ENCODE measurements around the gene LSR.
A peak's percentile ranks its signal among the peaks of the same experiment; 100 is the strongest.
"Not testable (repeated sequence)": the region's sequence is repeated elsewhere in the genome, so short reads cannot be mapped to it uniquely, and the experiment has no call there.

LSR gene

DNA sequence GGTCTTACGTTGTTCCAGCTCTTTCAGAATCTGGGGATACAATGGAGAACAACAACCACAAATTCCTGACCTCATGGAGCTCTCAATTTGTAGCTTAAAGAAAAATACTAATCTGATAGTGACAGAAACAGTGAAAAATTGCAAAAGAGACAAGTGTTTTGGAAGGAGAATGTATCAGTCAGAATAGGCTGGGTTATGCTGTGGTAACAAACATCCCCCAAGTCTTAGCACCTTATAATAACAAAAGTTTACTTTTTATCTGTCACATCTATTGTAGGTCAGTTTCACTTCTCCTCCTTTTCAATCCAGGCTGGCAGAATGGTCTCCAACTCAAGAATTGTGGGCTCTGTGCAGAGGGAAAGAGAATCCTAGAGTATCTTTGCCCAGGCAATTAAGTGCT, 29.8 kb upstream of the LSR start:
- no peak for DNase-seq

DNA sequence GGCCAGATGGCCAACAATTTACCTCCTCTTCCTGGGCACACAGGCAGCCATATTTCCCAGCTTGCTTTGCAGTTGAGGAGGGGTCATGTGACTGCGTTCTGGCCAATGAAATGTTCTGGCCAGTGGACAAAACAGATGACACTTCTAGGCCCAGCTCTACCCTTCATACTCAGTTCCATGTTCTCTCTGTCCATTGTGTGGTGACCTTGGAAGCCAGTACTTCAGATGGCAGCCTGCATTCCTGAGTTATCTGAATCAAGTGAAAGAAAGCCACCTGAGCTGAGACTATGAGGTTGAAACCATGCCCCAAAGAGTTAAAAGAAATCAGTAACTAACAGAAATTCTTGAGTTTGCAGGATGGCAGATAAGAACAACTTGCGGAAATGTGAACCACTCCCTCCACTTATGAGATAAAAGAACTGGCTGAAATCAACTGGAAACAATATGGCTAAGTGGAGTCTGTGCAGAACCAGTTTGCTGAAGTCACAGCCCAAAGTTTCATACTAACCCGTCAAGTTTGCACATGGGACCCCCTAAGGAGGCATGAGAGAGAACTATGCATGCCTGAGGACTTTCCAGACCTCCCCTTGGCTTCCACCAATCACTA, 28.4 kb upstream of the LSR start:
- DNase-seq = no peak

GRCh38 chr19:35220973-35221590, 27.7 kb upstream of the LSR start:
- DNase-seq = not testable (repeated sequence)

DNA sequence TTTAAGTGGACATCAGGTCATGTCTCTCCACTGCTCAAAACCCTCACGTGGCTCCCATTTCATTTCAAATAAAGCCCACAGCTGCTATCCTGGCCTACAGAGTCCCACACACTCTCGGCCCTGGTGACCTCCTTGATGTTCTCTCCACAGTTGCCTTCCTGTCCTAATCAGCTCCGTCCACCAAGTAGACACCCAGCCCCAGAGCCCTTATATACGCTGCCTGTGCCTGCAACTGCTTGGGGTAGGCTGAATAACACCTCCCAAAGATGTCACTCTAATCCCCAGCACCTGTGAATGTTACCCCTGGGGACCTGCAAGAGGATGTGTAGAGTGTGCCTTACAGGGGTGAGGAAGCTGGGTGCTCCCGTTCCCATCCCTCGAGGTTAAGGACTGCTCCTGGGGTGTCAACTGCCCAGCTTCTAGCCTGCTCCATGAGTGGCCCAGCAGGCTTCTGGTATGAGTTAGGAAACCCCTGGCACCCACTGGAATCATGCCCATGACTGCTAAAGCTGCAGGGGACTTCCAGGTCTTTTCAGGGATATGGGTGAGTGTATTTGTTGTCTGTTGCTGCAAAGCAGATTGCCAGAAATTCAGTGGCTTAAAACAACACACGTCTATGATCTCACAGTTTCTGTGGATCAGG, 26.3 kb upstream of the LSR start:
- no peak for DNase-seq

GRCh38 chr19:35223084-35223790, 25.6 kb upstream of the LSR start:
- no peak for DNase-seq

DNA sequence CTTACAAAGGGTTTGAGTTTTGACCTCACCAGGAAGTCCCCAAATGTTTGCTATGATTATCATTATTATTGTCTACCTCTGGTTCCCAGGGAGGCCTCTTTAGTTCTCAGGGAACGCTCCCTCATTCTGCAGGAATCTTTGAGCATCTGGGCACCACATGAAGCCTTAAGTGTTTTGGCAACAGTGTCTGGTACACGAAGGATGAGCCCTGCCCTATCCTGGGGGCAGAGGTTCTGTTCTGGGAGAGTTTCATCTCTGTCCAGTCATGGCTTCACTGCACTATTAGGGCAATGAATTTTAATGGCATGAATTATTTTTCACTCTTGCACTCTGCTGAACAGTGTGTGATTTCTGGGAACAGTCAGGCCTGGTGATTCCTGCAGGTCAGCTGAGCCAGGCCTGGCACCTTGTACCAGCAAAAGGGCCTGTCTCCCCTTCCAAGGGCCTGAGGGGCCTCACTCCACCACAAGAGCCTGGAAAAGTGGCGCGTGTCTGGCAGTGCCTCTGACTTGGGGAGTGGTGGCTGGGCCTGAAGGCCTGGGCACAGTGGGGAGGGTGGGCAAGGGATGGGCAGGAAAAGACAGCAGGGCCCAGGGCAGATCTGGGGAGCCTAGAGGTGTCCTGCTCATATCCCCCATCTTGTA, 24.8 kb upstream of the LSR start:
- no peak for DNase-seq

DNA sequence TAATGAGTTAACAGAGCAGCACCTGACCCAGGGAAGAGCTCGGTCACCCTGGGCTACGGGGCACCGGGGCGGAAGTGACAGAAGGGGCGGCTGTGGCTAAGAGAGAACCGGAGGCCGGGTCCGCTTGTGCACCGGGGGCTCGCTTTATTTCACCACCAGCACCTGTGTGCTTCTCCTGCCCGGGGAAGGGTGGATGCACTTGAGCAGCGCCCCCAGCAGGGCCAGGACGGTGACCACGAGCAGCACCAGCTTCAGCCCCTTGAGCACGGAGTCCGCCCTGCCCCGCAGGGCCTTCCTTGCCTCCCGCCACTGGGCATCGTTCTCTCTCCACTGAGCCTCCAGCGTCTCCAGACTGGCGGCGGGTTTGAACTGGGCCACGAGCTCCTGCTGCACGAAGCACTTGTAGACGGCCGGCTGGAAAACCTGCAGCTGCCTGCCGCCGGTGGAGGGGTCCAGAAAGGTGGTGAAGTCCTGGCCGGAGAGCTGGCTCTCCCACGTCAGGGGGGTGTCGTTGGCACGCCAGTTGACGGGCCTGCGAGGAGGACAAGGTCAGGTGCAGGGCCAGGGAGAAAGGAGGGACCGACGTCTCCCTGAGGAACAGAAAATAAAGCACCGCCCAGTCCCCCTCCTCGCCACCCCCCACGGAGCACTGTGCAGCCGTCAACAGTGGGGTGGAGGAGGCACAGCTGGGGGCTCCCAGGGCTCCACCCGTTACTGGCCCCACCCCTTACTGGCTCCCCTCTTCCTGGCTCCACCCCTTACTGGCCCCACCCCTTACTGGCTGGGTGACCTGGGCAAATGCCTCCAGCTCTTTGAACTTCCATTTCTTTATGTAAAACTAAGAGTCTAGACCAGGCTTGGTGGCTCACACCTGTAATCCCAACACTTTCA, 23.9 kb upstream of the LSR start:
- no peak for DNase-seq

GRCh38 chr19:35225951-35226350, 22.9 kb upstream of the LSR start:
- no peak for DNase-seq

DNA sequence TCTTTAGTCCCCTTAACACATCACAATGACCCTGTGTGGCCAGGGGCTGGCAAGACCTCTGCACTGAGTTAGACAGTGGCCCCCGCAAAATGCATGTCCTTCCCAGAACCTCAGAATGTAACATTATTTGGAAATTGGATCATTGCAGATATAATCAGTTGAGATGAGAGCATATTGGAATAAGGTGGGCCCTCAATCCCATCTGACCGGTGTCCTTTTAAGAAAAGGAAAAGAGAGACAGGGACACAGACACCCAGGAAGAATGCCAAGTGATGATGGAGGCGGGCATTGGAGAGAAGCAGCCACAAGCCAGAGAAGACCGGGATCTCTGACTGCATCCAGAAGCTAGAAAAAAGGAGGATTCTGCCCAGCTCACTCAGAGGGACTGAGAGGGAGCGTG, 22.1 kb upstream of the LSR start:
- no peak for DNase-seq

- DNase-seq = no peak
Observed at GRCh38 chr19:35228177-35228930, 20.4 kb upstream of the LSR start, which contains the start of gene FAM187B. Gene FAM187B, minus strand, starts transcription at chr19:35228739. Its CDS starts 59 bp downstream, at chr19:35228680.

GRCh38 chr19:35229601-35230000, 19.2 kb upstream of the LSR start:
- no peak for DNase-seq

DNA sequence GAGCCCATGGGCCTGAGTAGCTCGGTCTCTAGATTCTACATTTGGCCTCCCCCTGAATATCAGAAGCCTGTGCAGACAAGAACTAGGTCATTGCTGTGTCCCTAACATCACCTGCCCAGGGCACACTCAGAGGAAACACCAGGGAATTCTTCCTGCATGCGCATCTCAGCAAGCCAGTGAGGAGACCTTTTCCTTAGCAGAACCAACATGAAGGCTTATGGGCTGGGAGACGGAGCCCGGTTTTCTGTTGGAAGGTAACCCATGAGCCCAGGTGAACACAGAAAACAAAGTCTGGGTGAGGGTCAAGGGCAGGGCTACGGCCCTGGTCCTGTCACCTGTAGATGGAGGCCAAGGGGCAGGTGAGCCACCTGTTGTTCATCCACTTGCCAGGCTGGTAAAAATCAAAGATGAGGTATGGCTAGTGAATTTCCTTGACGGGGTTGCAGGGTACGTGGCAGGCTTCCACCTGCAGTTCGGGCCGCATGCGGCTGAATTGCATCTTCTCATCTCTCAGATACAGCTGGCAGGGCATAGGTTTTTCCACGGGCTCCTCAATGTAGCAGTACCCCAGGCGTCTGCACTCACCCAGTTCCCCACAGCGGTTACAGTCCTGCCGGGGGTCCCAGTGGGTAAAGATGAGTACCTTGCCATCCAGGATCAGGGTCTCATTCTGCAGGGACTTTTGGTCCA, 16.7 kb upstream of the LSR start:
- DNase-seq = no peak

DNA sequence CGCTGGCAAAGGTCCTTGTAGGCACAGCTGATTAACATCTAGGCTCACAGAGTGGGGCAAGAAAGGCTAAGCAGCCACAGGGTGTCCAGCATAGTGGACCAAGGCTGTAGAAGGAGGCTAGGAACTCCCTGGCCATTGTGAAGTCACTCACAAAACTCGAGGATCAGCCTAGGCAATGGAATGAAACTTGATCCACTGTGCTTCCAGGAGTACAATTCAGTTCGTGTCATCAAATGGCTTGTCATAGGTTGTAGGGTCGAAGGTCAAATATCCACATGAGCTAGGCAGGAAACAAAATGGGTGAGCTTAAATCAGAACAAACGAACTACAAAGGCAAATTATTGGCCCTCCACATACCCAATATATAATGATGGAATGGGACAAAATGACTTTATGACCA, 15.9 kb upstream of the LSR start:
- no peak for DNase-seq

- DNase-seq = no peak
Observed at GRCh38 chr19:35236638-35237400, 12.0 kb upstream of the LSR start.

DNA sequence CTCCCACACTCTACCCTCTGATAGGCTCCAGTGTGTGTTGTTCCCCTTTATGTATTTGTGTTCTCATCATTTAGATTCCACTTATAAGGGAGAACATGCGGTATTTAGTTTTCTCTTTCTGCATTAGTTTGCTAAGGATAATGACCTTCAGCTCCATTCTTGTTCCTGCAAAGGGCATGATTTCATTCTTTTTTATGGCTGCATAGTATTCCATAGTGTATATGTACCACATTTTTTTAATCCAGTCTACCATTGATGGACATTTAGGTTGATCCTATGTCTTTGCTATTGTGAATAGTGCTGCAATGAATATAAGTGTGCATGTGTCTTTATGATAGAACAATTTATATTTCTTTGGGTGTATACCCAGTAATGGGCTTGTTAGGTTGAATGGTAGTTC, 9.2 kb upstream of the LSR start:
- not testable (repeated sequence) for DNase-seq

GRCh38 chr19:35240327-35240726, 8.5 kb upstream of the LSR start:
- no peak for DNase-seq

DNA sequence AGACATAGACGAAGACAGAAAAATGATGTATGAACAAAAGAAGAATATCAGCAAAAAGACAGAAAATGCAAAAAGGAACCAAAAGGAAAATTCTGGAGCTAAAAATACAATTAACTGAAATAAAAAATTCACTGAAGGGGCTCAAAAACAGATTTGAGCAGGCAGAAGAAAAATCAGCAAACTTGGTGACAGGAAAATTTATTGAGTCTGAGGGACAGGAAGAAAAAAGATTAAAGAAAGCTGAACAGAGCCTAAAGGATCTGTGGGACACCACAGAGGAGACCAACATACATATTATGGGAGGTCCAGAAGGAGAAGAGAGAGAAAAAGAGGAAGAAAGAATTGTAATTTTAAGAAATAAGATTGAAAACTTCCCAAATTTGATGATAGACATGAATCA, 7.4 kb upstream of the LSR start:
- no peak for DNase-seq

DNA sequence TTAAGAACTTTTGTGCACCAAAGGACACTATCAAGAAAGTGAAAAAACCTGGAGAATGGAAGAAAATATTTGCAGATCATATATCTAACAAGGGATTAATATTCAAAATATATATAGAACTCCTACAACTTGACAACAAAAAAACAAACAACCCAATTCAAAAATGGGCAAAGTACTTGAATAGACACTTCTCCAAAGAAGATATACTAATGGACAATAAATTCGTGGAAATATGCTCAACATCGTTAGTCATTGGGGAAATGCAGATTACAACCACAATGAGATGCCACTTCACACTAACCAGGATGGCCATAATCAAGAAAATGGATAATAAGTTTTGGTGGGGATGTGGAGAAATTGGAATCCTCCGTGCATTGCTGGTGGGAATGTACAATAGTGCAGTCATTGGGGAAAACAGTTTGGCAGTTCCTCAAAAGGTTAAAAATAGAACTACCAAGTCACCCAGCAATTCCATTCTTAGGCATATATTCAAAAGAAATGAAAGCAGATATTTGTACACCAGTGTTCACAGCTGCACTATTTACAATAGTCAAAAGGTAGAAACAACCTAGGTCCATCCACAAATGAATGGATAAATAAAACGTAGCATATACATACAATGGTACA, 2.2 kb upstream of the LSR start:
- DNase-seq = no peak

DNA sequence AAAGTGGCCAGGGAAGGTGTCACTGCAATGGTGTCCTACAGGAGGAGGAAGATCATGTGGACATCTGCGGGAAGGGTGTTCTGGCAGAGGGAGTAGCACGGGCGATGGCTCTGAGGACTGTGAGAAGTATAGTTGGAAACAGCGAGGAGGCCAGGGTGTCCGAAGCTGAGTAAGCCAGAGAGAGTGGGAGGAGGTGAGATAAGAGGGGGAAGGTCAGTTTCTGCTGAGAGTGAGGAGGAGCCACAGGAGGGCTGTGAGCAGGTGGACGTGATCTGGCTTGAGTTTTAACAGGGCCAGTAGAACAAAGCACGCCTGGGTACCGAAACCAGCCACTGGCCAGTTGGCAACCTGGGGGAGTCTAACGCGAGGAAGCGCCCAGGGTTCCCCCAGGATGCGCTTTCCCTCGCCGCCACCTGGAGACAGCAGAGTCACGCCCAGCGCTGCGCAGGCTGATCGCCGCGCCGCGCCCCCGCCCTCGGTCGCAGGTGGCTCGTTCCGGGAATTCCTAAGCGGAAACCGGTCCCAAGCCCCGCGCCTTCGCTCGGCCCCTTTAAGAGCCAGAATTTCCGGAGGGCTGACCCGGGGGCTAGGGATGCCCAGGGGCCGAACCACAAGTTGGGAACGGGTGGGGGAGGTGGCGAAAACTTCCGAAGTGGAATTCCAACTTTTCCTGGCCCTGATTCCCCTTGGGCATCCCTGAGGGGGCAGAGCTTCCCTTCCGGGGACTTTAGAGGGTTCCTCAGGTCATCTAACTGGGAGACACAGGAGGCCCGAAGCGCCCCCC, 1.1 kb upstream of the LSR start:
- DNase-seq = peak; percentile 63

Measured in NCI-H2029 treated with DMSO at 0.1 percent for 48 hours (cell line).